HG03521 (cell line): Measurements from ENCODE around the gene CDHR1.

Experiments
- ATAC-seq: cut with Tn5 transposase; IDR thresholded peaks from one replicate; pipeline ENCODE4 v1.9.1; 2021; ENCODE audit warnings: mild to moderate bottlenecking, moderate library complexity; ENCODE audit not compliant: unreplicated experiment

CDHR1 gene

DNA sequence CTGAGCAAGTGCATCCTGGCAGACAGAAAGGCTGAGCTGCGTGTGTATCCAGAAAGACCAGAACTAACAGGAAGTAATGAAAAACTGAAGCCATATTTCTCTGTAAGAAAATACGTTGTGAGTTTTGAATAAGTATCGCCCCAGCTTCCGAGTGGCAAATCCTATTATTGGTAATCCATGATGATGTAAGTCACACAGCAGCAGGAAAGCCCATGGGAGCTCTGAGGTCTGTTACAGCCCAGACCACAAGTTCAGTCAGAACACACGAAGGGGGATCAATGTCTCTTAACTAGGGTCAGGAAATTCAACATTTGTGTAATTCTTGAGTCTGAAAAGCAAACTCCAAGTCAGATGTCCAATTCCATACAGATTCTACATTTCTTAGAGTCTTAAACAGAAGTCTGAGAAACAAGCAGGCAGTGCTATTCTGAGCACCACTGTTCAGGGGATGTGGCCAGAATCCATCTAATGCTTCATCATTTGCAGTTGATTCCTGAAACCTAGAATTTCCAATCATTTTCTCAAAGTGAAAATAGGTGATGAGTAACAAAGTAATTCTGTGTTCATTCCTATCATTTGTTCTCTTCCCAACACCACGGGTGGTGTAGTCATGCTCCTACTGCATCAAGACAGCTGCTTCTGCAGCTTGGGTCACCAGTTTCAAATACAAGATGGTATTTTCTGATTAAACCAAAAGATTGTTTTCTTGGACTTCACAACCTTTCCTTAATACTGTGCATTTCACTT, 31.3 kb downstream of the CDHR1 start, which contains the start of gene LRIT2:
Gene LRIT2 (minus strand): TSS at position 118 of the 747 bp plus-strand sequence. CDS start 24 bp downstream, at position 94.
- no peak for ATAC-seq

DNA sequence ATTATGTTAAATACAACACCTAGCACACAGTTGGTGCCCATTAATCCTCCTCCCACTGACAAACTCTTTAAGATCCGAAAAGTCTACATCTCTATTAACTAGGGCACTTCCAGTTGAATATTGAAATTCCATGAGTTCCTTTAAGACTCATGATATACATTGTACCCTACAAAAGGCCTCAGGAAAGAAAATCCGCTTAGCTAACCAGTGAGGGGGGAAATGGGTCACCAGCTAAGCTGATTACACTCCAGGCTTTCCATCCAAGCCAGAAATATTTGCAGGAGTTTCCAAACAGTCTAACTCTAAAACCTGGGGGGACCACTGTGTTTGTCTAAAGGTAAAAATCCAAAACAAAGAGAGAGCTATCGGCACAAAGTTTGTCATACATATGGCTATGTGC, 32.3 kb downstream of the CDHR1 start:
- ATAC-seq: no peak

DNA sequence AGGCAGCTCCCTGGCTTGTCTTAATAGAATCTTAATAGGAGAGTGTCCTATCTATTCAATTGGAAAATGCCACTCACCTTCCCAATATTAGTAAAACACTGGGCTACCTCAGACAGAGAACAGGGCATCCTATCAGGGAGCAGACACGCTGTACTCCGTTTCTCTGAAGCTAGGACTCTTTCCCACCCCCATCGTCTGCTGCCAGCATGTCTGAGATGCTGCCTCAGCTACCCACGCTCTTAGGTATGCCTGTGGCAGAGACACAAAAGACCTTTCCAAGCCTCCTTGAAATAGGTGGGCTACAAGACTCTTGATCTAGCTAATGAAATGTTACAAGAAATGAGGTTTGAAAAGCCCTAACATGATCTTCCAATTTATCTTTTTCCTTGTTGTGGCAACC, 33.5 kb downstream of the CDHR1 start:
- no peak for ATAC-seq

- ATAC-seq: no peak
Measured at GRCh38 chr10:84230359-84230758, 36.0 kb downstream of the CDHR1 start.

GRCh38 chr10:84232376-84232775, 38.0 kb downstream of the CDHR1 start:
- ATAC-seq: no peak

DNA sequence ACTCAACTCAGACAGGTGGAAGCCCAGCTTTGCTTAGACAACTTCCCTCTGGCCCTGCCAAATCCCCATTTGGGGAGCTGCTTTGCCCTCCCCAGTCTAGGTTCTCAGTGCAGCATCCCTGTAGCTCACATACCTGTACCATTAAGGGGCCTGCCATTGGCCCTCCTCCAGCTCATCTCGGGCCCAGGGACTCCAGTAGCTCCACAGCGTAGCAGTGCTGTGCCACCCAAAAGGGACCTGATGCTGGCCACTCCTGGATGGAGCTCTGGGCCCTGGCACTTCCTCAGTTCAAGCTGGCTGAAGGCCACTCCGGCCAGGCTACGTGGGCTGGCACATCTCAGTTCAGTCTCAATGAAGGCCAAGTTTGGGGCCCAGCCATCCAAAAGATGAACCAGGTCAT, 39.6 kb downstream of the CDHR1 start:
- ATAC-seq: no peak

- no peak for ATAC-seq
Measured at GRCh38 chr10:84234479-84234878, 40.1 kb downstream of the CDHR1 start.

DNA sequence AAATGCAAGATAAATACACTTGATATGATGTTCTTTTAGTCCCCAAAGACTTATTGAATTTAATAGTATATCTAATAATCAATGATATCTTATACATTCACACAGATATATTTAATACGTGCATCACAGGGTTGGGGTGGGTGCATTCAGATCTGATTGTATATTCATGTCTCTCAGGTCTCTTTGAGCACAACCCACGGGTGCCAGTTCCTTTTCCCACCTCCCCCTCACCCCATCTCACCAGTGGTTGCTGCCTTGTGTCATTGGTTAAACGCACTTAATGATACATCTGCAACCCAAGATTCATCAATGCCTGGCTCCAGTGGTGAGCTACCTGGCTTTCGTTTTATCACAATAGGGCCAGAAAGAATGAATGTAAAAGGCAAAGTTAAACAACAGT, 40.8 kb downstream of the CDHR1 start:
- no peak for ATAC-seq

DNA sequence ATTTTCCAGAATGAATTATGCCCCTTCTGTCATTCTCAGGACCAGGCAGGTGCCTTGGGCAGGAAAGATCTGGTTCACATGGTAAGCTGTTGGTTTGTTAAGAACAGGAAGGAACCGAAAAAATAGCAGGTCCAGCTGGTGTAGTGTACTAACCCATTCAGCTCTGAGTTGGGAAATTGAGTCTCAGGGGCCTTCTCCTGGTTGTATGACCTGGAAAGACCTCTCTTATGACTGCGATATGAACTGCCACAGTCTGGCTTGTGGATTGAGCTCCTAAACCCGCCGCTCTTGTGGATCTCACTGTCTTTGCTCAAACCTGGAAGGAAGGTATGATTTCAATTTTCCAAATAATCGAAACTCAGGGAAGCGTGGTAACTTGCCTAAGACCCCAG, 42.5 kb downstream of the CDHR1 start:
- ATAC-seq: no peak

DNA sequence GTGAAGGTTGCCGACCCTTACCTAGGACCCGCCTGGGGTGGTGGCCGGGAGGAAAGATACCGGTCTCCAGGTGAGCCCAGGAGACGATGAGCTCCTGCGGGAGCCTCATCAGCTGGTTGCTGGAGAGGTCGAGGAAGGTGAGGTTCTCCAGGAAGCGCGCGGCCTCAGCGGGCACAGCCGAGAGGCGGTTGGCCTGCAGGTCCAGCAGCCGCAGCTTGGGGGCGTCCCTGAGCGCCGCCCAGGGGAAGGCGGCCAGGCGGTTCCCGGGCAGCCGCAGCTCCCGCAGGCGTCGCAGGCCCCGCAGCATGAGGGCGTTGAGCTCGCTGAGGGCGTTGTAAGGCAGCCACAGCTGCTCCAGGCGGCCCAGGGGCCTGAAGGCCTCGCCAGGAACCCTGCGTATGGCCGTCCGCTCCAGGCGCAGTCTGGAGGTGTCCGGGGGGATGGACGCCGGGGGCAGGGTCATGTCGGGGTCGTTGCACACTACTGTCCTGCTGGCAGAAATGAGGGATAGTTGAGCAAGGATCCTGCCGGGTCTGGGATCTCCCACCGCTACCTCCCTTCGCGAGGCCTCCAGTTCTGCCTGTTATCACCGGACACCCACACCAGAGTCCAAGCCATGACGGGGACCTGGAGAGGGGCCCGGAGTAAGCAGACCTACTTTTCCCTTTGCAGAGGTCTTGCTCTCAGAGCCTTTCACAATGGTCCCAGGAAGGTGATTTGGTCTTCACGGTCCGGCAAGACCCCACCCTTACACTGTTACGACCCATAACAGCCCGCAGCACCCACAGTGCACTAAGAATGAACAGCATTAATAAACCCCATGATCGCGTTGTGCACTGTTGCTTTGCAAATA, 43.1 kb downstream of the CDHR1 start:
- no peak for ATAC-seq

GRCh38 chr10:84238909-84239308, 44.6 kb downstream of the CDHR1 start:
- no peak for ATAC-seq

GRCh38 chr10:84241185-84241790, 47.0 kb downstream of the CDHR1 start, which contains the start of gene LRIT1:
TSS of gene LRIT1 (minus strand) at chr10:84241546. CDS start at chr10:84241439, 107 bp downstream.
- ATAC-seq: no peak

GRCh38 chr10:84243759-84244158, 49.4 kb downstream of the CDHR1 start:
- ATAC-seq: no peak

DNA sequence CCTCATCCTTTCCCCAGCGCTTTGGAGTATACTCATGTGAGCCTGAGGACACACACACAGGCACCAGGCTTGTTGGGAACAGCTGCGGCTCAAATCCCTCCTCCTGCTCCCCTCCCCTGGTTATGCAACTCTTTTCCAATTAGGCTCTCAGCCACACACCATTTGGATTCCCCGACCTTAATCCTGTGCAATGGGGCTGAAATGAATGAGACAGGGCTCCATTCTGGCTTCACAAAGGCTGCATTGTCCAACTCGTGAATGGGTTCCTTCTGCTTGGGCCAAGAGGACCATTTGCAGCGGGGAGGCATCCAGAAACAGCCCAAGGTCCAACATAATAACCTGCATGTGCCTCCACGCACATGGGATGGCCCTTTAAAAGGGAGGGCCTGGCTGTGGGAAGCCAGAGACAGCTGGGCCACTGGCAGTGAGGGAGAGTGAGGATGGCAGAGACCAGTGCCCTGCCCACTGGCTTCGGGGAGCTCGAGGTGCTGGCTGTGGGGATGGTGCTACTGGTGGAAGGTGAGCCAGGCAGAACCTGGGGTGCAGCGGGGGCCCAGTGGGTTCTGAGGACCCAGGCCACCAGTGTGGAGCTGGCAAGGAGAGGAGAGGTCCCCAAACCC, 50.4 kb downstream of the CDHR1 start, which contains the start of gene RGR:
Gene RGR (plus strand): TSS at position 403 of the 620 bp plus-strand sequence. CDS start 38 bp downstream, at position 441.
- no peak for ATAC-seq

DNA sequence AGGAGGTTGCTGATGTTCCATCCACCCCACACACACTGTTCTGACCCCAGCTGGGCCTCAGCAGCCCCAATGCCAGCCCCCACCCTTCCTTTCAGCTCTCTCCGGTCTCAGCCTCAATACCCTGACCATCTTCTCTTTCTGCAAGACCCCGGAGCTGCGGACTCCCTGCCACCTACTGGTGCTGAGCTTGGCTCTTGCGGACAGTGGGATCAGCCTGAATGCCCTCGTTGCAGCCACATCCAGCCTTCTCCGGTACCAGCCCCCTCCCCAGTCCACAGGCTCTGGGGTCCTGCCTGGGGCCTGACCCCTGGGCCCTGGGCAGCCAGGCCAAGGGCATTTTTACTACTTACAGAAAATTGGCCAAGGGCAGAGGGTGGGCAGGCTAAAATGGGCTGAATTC, 53.2 kb downstream of the CDHR1 start:
- no peak for ATAC-seq

- no peak for ATAC-seq
Measured at GRCh38 chr10:84248794-84249193, 54.5 kb downstream of the CDHR1 start.

- no peak for ATAC-seq
Measured at GRCh38 chr10:84254552-84255478, 60.5 kb downstream of the CDHR1 start.

- no peak for ATAC-seq
Measured at GRCh38 chr10:84256510-84257342, 62.4 kb downstream of the CDHR1 start.
